ENCODE results near the gene CRLF1.

- TF ChIP-seq, protein P1, sequence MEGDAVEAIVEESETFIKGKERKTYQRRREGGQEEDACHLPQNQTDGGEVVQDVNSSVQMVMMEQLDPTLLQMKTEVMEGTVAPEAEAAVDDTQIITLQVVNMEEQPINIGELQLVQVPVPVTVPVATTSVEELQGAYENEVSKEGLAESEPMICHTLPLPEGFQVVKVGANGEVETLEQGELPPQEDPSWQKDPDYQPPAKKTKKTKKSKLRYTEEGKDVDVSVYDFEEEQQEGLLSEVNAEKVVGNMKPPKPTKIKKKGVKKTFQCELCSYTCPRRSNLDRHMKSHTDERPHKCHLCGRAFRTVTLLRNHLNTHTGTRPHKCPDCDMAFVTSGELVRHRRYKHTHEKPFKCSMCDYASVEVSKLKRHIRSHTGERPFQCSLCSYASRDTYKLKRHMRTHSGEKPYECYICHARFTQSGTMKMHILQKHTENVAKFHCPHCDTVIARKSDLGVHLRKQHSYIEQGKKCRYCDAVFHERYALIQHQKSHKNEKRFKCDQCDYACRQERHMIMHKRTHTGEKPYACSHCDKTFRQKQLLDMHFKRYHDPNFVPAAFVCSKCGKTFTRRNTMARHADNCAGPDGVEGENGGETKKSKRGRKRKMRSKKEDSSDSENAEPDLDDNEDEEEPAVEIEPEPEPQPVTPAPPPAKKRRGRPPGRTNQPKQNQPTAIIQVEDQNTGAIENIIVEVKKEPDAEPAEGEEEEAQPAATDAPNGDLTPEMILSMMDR (conservative IDR thresholded peaks at IDR 0.05; ENCODE audit: low read length), result no peak
- no peak for TF ChIP-seq EZH2phosphoT487 (IDR thresholded peaks at IDR 0.05; ENCODE audit: borderline replicate concordance)
Observed at GRCh38 chr19:18577365-18577914, 29.2 kb downstream of the CRLF1 start.

Measured in Loucy (cell line).